ENCODE results near the gene RASSF7.

Gene RASSF7

GRCh38 chr11:608791-609251 is 48.1 kb downstream of the RASSF7 start:
- no peak for TF ChIP-seq CTCF (IDR thresholded peaks at IDR 0.05)
- Histone ChIP-seq H3K4me3 (no peak overlapping the region), H3K27ac (no peak overlapping the region)
- DNase-seq (ENCODE audit: low spot score) = no peak

GRCh38 chr11:609341-609811 is 48.6 kb downstream of the RASSF7 start:
- DNase-seq (ENCODE audit: low spot score) = no peak
- H3K27ac ChIP-seq = no peak overlapping the region
- H3K4me3 ChIP-seq = no peak overlapping the region
- TF ChIP-seq CTCF (IDR thresholded peaks at IDR 0.05) = no peak

GRCh38 chr11:610146-610801 is 49.5 kb downstream of the RASSF7 start:
- H3K4me3 ChIP-seq = no peak overlapping the region

GRCh38 chr11:611001-611996 is 50.5 kb downstream of the RASSF7 start:
- DNase-seq (ENCODE audit: low spot score) = no peak
- Histone ChIP-seq H3K27ac (no peak overlapping the region), H3K4me3 (no peak overlapping the region)
- TF ChIP-seq CTCF (IDR thresholded peaks at IDR 0.05) = no peak

More at GRCh38 chr11:610146-610801, 49.5 kb downstream of the RASSF7 start:
- no peak for TF ChIP-seq CTCF (IDR thresholded peaks at IDR 0.05)
- no peak overlapping the region for H3K27ac ChIP-seq
- DNase-seq (ENCODE audit: low spot score) = no peak

- DNase-seq (ENCODE audit: low spot score) = no peak
- TF ChIP-seq CTCF (IDR thresholded peaks at IDR 0.05) = no peak
- Histone ChIP-seq H3K4me3 (no peak overlapping the region), H3K27ac (no peak overlapping the region)
Measured at GRCh38 chr11:612201-612960, 51.6 kb downstream of the RASSF7 start.

GRCh38 chr11:612961-613300 is 52.2 kb downstream of the RASSF7 start:
- Histone ChIP-seq H3K4me3 (no peak overlapping the region), H3K27ac (peak overlapping the region in 1 of 2 donors; percentile 92)
- no peak for DNase-seq (ENCODE audit: low spot score)
- no peak for TF ChIP-seq CTCF (IDR thresholded peaks at IDR 0.05)
